Upper lobe of right lung (tissue), 1 donor: ENCODE measurements around the gene DOK6. TPM values are rescaled to one million over a fixed set of nuclear protein-coding genes. Genes with fewer than 3 reads are reported as not detected.

Experiments used
- ATAC-seq: fragments of 200-7000 bp; cut with Tn5 transposase; one replicate; pipeline ENCODE4 v1.9.1; 2020; ENCODE audit warnings: mild to moderate bottlenecking, moderate library complexity
- DNase-seq: peaks from one replicate; pipeline ENCODE4 v3.0.0-alpha.2; 2020
- H3K27ac ChIP-seq: fragments of 200-600 bp; one replicate; pipeline ENCODE4 v1.8.0; 2022
- H3K27me3 ChIP-seq: fragments of 200-600 bp; one replicate; pipeline ENCODE4 v1.8.0; 2022; ENCODE audit warnings: mild to moderate bottlenecking
- H3K36me3 ChIP-seq: fragments of 200-600 bp; one replicate; pipeline ENCODE4 v1.8.0; 2022
- H3K4me1 ChIP-seq: fragments of 200-600 bp; one replicate; pipeline ENCODE4 v1.8.0; 2022
- H3K4me3 ChIP-seq: fragments of 200-600 bp; one replicate; pipeline ENCODE4 v1.8.0; 2022; ENCODE audit warnings: mild to moderate bottlenecking
- H3K9me3 ChIP-seq: fragments of 200-600 bp; one replicate; pipeline ENCODE4 v1.8.0; 2022
- CTCF ChIP-seq: fragments of 200-600 bp; IDR thresholded peaks from one replicate; pipeline ENCODE4 v1.8.0; 2022; ENCODE audit warnings: antibody characterized with exemption
- intact Hi-C: fragments of 100-400 bp; cut with DNase I; formaldehyde crosslinking; loops from one replicate; pipeline ENCODE4 v1.11.0; 2022
- total RNA-seq: library from RNA; stranded (reverse); fragmentation: NEBNext Ultra II Directional; extraction: Animal tissue kit (Norgen Biotek cat#: 25700); gene quantifications from one replicate; pipeline ENCODE4 v1.2.1, GENCODE V29; 2021
- donor health status: DM: no; HTN: yes; CAD: no; lungs with severe emphysema.

DOK6 gene
- total RNA-seq, 1 donor from 2014 or later = 5.9 TPM

- H3K27ac ChIP-seq = no peak overlapping the region
- H3K36me3 ChIP-seq = no peaks in the 10 kb centered on the region
- H3K4me3 ChIP-seq = no peak overlapping the region
- no peak for ATAC-seq
- no peak for TF ChIP-seq CTCF
- no peaks in the 10 kb centered on the region for H3K9me3 ChIP-seq
- H3K4me1 ChIP-seq = no peaks in the 10 kb centered on the region
- intact Hi-C loops = no loop called here
- no peak for DNase-seq
- no peaks in the 10 kb centered on the region for H3K27me3 ChIP-seq
These were observed 185.8 kb downstream of the DOK6 start for GRCh38 chr18:69586537-69586936.

- no peak for TF ChIP-seq CTCF
- no peaks in the 10 kb centered on the region for H3K27me3 ChIP-seq
These were observed 187.6 kb downstream of the DOK6 start for GRCh38 chr18:69588301-69588700.

GRCh38 chr18:69590150-69590549, 189.5 kb downstream of the DOK6 start:
- TF ChIP-seq CTCF = no peak
- no peak for ATAC-seq

More at GRCh38 chr18:69588301-69588700, 187.6 kb downstream of the DOK6 start:
- Histone ChIP-seq H3K4me1 (no peaks in the 10 kb centered on the region), H3K36me3 (no peaks in the 10 kb centered on the region), H3K4me3 (no peak overlapping the region), H3K9me3 (no peaks in the 10 kb centered on the region), H3K27ac (no peak overlapping the region)
- DNase-seq (no peak), ATAC-seq (peak; percentile 56)
- intact Hi-C loops = no loop called here

GRCh38 chr18:69596345-69596744, 195.7 kb downstream of the DOK6 start:
- Histone ChIP-seq H3K4me3 (no peak overlapping the region), H3K4me1 (no peaks in the 10 kb centered on the region), H3K9me3 (no peaks in the 10 kb centered on the region), H3K36me3 (no peaks in the 10 kb centered on the region), H3K27ac (no peak overlapping the region), H3K27me3 (no peaks in the 10 kb centered on the region)
- TF ChIP-seq CTCF = no peak
- ATAC-seq = no peak
- intact Hi-C loops = no loop called here
- DNase-seq = no peak

More at GRCh38 chr18:69590150-69590549, 189.5 kb downstream of the DOK6 start:
- Histone ChIP-seq H3K36me3 (no peaks in the 10 kb centered on the region), H3K4me1 (no peaks in the 10 kb centered on the region), H3K27me3 (no peaks in the 10 kb centered on the region), H3K9me3 (no peaks in the 10 kb centered on the region), H3K4me3 (no peak overlapping the region), H3K27ac (no peak overlapping the region)
- intact Hi-C loops = no loop called here
- DNase-seq = no peak

GRCh38 chr18:69597561-69597960, 196.9 kb downstream of the DOK6 start:
- H3K4me3 ChIP-seq = no peak overlapping the region
- ATAC-seq (no peak), DNase-seq (no peak)
- no peak overlapping the region for H3K27ac ChIP-seq
- intact Hi-C loops = no loop called here
- H3K4me1 ChIP-seq = no peaks in the 10 kb centered on the region
- H3K9me3 ChIP-seq = no peaks in the 10 kb centered on the region
- H3K27me3 ChIP-seq = no peaks in the 10 kb centered on the region
- no peaks in the 10 kb centered on the region for H3K36me3 ChIP-seq
- no peak for TF ChIP-seq CTCF

- DNase-seq = no peak
- Histone ChIP-seq H3K27ac (no peak overlapping the region), H3K36me3 (no peaks in the 10 kb centered on the region), H3K27me3 (no peaks in the 10 kb centered on the region), H3K4me1 (no peaks in the 10 kb centered on the region), H3K4me3 (no peak overlapping the region), H3K9me3 (no peaks in the 10 kb centered on the region)
- ATAC-seq = no peak
- intact Hi-C loops = no loop called here
- no peak for TF ChIP-seq CTCF
These were observed 198.7 kb downstream of the DOK6 start for GRCh38 chr18:69599377-69599776.
